H1 (cell line): ENCODE results near the gene ALLC. TPM values are rescaled to one million over a fixed set of nuclear protein-coding genes. Genes with fewer than 3 reads are reported as not detected.

Experiments
- CTCF ChIA-PET: fragments of 300-600 bp; sonication (Branson Sonifier 250); formaldehyde crosslinking; loops from one replicate; lab custom pipeline; 2021; ENCODE audit not compliant: partially characterized antibody; lab: Charles Lee
- POLR2A ChIA-PET: fragments of 300-600 bp; sonication (Branson Sonifier 250); formaldehyde crosslinking; loops from one replicate; lab custom pipeline; 2021; ENCODE audit warnings: inconsistent platforms; ENCODE audit not compliant: partially characterized antibody; lab: Charles Lee
- DNase-seq, 2 experiments: peaks; one replicate each; pipeline versions ENCODE4 v3.0.0 to v3.0.0-alpha.2; 2010 to 2022; ENCODE audit warnings: low spot score in 2 of 2, low read depth in 1 of 2, mixed read lengths in 1 of 2
- FAIRE-seq: peaks from 2 replicates; lab custom pipeline; 2011; peaks lifted over from hg19 to GRCh38; lab: Jason Lieb, UNC
- H2AFZ ChIP-seq: 2 replicates; pipeline ENCODE4 v1.8.1; 2012; ENCODE audit warnings: low read length, inconsistent platforms
- H2AK5ac ChIP-seq: 2 replicates; pipeline ENCODE4 v1.6.1; 2013; ENCODE audit warnings: low read depth, low read length
- H2BK120ac ChIP-seq: replicated peaks from 2 replicates; pipeline ENCODE3; 2013; ENCODE audit warnings: low read depth, low read length, inconsistent platforms
- H2BK12ac ChIP-seq: 2 replicates; pipeline ENCODE4 v1.6.1; 2013; ENCODE audit warnings: low read depth, low read length
- H2BK15ac ChIP-seq: 2 replicates; pipeline ENCODE4 v1.6.1; 2013; ENCODE audit warnings: low read length
- H2BK20ac ChIP-seq: 2 replicates; pipeline ENCODE4 v1.6.1; 2013; ENCODE audit warnings: low read length
- H2BK5ac ChIP-seq: 2 replicates; pipeline ENCODE4 v1.6.1; 2013; ENCODE audit warnings: low read depth, low read length
- H3K14ac ChIP-seq: 2 replicates; pipeline ENCODE4 v1.6.1; 2013; ENCODE audit warnings: inconsistent platforms; ENCODE audit not compliant: insufficient read length
- H3K18ac ChIP-seq: 2 replicates; pipeline ENCODE4 v1.6.1; 2013; ENCODE audit warnings: low read length; ENCODE audit errors: extremely low read depth
- H3K23ac ChIP-seq: 2 replicates; pipeline ENCODE4 v1.6.1; 2013; ENCODE audit warnings: inconsistent platforms; ENCODE audit not compliant: insufficient read length
- H3K23me2 ChIP-seq: 2 replicates; pipeline ENCODE4 v1.6.1; 2013; ENCODE audit warnings: low read depth, low read length
- H3K27ac ChIP-seq: 2 replicates; pipeline ENCODE4 v1.6.1; 2011; ENCODE audit warnings: low read depth, low read length, inconsistent platforms
- H3K27me3 ChIP-seq, 4 experiments: replicated peaks in 1 of 4; 1 replicate in 1 of 4; 2 replicates in 3 of 4; pipeline versions ENCODE4 v1.6.1 to v1.8.1; 2011 to 2013; ENCODE audit warnings: low read length in 3 of 4, mild to moderate bottlenecking in 3 of 4, inconsistent platforms in 2 of 4, mixed read lengths in 2 of 4, moderate library complexity in 1 of 4; ENCODE audit not compliant: control insufficient read depth in 3 of 4, insufficient read depth in 3 of 4; ENCODE audit errors: extremely low read depth in 1 of 4
- H3K36me3 ChIP-seq, 4 experiments: 2 replicates each; pipeline versions ENCODE4 v1.6.1 to v1.8.1; 2011 to 2013; ENCODE audit warnings: mild to moderate bottlenecking in 4 of 4, low read length in 3 of 4, moderate library complexity in 2 of 4, control low read depth in 1 of 4, inconsistent platforms in 1 of 4; ENCODE audit not compliant: insufficient read depth in 4 of 4, control insufficient read depth in 2 of 4
- H3K4ac ChIP-seq: replicated peaks from 2 replicates; pipeline ENCODE3; 2013; ENCODE audit warnings: low read length, low read depth, mixed read lengths, inconsistent platforms; ENCODE audit not compliant: insufficient read length
- H3K4me1 ChIP-seq, 4 experiments: replicated peaks in 1 of 4; 1 replicate in 1 of 4; 2 replicates in 3 of 4; pipeline versions ENCODE4 v1.6.1 to v1.8.1; 2011 to 2013; ENCODE audit warnings: low read length in 3 of 4, inconsistent platforms in 2 of 4, mixed read lengths in 1 of 4; ENCODE audit not compliant: insufficient read depth in 4 of 4, control insufficient read depth in 3 of 4
- H3K4me2 ChIP-seq, 2 experiments: 2 replicates each; pipeline versions ENCODE4 v1.6.1 to v1.8.1; 2011 to 2013; ENCODE audit warnings: low read depth in 2 of 2, low read length in 2 of 2, control low read depth in 1 of 2, inconsistent platforms in 1 of 2, mild to moderate bottlenecking in 1 of 2; ENCODE audit not compliant: insufficient read depth in 1 of 2
- H3K4me3 ChIP-seq, 4 experiments: fragments of 200-600, 300-600 bp in 1 of 4; sonication (generic), shearing (Covaris generic), sonication (Bioruptor Twin) in 1 of 4; 2 replicates each; pipeline versions ENCODE4 v1.5.1 to v1.8.1; 2011 to 2016; ENCODE audit warnings: low read length in 4 of 4, low read depth in 3 of 4, control low read depth in 2 of 4, inconsistent platforms in 2 of 4, mild to moderate bottlenecking in 2 of 4, mixed read lengths in 1 of 4, moderate library complexity in 1 of 4; ENCODE audit not compliant: insufficient read depth in 2 of 4; ENCODE audit errors: extremely low read depth in 1 of 4
- H3K56ac ChIP-seq: replicated peaks from 2 replicates; pipeline ENCODE3; 2013; ENCODE audit warnings: low read depth, mild to moderate bottlenecking, mixed read lengths, low read length, inconsistent platforms; ENCODE audit not compliant: insufficient read length
- H3K79me1 ChIP-seq: 2 replicates; pipeline ENCODE4 v1.6.1; 2013; ENCODE audit warnings: low read depth, low read length, control low read depth
- H3K79me2 ChIP-seq, 2 experiments: 2 replicates each; pipeline versions ENCODE4 v1.6.1 to v1.8.1; 2012 to 2013; ENCODE audit warnings: low read length in 2 of 2, mild to moderate bottlenecking in 2 of 2, inconsistent platforms in 1 of 2; ENCODE audit not compliant: insufficient read depth in 2 of 2, control insufficient read depth in 1 of 2
- H3K9ac ChIP-seq, 4 experiments: replicated peaks in 1 of 4; 1 replicate in 1 of 4; 2 replicates in 3 of 4; pipeline versions ENCODE4 v1.6.1 to v1.8.1; 2011 to 2013; ENCODE audit warnings: low read depth in 3 of 4, low read length in 3 of 4, control low read depth in 2 of 4, mild to moderate bottlenecking in 2 of 4, moderate library complexity in 2 of 4, inconsistent platforms in 1 of 4; ENCODE audit errors: extremely low read depth in 1 of 4
- H3K9me3 ChIP-seq, 2 experiments: 2 replicates each; pipeline versions ENCODE4 v1.6.1 to v1.8.1; 2012 to 2013; ENCODE audit warnings: mild to moderate bottlenecking in 2 of 2, moderate library complexity in 2 of 2, control low read depth in 1 of 2, inconsistent platforms in 1 of 2, low read depth in 1 of 2, low read length in 1 of 2, mixed read lengths in 1 of 2; ENCODE audit not compliant: insufficient read depth in 2 of 2
- H4K20me1 ChIP-seq, 2 experiments: replicated peaks in 1 of 2; 2 replicates each; pipeline versions ENCODE3 to v1.8.1; 2011 to 2013; ENCODE audit warnings: inconsistent platforms in 2 of 2, low read length in 2 of 2, mild to moderate bottlenecking in 1 of 2; ENCODE audit not compliant: insufficient read depth in 2 of 2, control insufficient read depth in 1 of 2
- H4K5ac ChIP-seq: 2 replicates; pipeline ENCODE4 v1.6.1; 2013; ENCODE audit warnings: low read length, low read depth, mixed read lengths, inconsistent platforms; ENCODE audit not compliant: insufficient read length
- H4K8ac ChIP-seq: 2 replicates; pipeline ENCODE4 v1.8.0; 2013; ENCODE audit warnings: mild to moderate bottlenecking, moderate library complexity, low read length, inconsistent platforms; ENCODE audit not compliant: insufficient read depth; ENCODE audit errors: extremely low read depth
- H4K91ac ChIP-seq: replicated peaks from 2 replicates; pipeline ENCODE3; 2013; ENCODE audit warnings: low read length, mixed read lengths, inconsistent platforms; ENCODE audit not compliant: insufficient read length
- RAD21 ChIP-seq, 2 experiments: IDR thresholded peaks in 1 of 2; conservative IDR thresholded peaks in 1 of 2; 2 replicates each; pipeline ENCODE4 v1.6.1; 2011; ENCODE audit warnings: low read depth in 2 of 2, low read length in 2 of 2, improper control_type of control experiment in 1 of 2, inconsistent platforms in 1 of 2, mild to moderate bottlenecking in 1 of 2, moderate library complexity in 1 of 2
- SIX5 ChIP-seq: IDR thresholded peaks from 2 replicates; pipeline ENCODE4 v1.6.1; 2011; ENCODE audit warnings: mild to moderate bottlenecking, low read depth, low read length
- WGBS, 2 experiments: shearing (Covaris generic) in 1 of 2; methylation state at CpG; one replicate each; pipeline versions ENCODE4 v1.1.6 to v1.1.7; 2013 to 2015; ENCODE audit warnings: low lambda C conversion rate in 2 of 2, mixed read lengths in 2 of 2, inconsistent platforms in 1 of 2, low coverage in 1 of 2, missing lambda C conversion rate in 1 of 2; ENCODE audit not compliant: insufficient replicate concordance in 2 of 2, insufficient coverage in 1 of 2, insufficient read length in 1 of 2; ENCODE audit errors: extremely low coverage in 1 of 2, missing lambda C conversion rate in 1 of 2; 5-methylcytosine and 5-hydroxymethylcytosine counted together
- polyA plus RNA-seq, 7 experiments: library from polyadenylated mRNA; depleted of rRNA in 3 of 7; stranded (reverse) in 5 of 7; unstranded in 2 of 7; fragments of >200 nt in 5 of 7; fragments of 200-250 nt in 2 of 7; gene quantifications; 1 replicate in 5 of 7; 2 replicates in 1 of 7; 4 replicates in 1 of 7; pipeline versions ENCODE4 v1.2.1 to v1.2.3, GENCODE V29; 2011 to 2013; ENCODE audit warnings: missing spikeins in 2 of 7, mixed read lengths in 2 of 7
- total RNA-seq: library from RNA; stranded (reverse); fragmentation: NEBNext Ultra II Directional; extraction: Animal tissue kit (Norgen Biotek cat#: 25700); gene quantifications from 2 replicates; pipeline ENCODE4 v1.2.1, GENCODE V29; 2021

ALLC gene
- total and polyA plus RNA-seq, 2 of the 8 experiments (the other 6 are each of a cell fraction or from before 2014, with no cell fraction given) = not detected

DNA sequence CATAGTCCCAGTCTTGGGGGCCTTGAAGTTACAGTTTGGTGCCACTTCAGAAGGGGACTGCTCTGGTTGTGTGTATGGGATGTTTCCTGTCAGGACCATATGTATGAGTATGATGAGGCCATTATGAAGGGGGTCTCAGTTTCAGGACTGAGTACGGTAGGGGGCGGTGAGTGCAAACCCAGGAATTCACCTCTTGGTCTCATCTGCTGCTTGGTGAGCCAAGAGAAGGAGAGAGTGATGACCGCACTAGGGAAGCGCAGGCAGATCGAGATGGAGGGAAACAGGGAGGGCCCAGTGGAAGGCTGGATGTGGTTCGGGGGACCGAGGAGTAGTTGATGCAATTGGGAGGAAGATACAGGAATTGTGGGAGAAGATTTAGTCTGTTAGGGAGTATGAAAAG, 73.8 kb downstream of the ALLC start:
- Histone ChIP-seq H3K27ac (no peak overlapping the region), H3K9ac (no peak overlapping the region), H2AFZ (no peak overlapping the region), H3K23me2 (peaks cover 2% of the 10 kb centered on the region; the same call in 1 of the 2 replicates), H2BK5ac (no peak overlapping the region), H4K20me1 (no peaks in the 10 kb centered on the region), H3K79me2 (no peaks in the 10 kb centered on the region), H3K14ac (no peak overlapping the region), H3K36me3 (no peaks in the 10 kb centered on the region), H2BK120ac (no peak overlapping the region), H4K8ac (no peak overlapping the region), H2BK12ac (no peak overlapping the region), H3K27me3 (no peaks in the 10 kb centered on the region; a peak in 1 of 7 replicates), H3K4me1 (peaks cover 3 to 8% (median 5%) of the 10 kb centered on the region in 4 experiments; a peak in 6 of 7 replicates), H4K91ac (no peak overlapping the region)
- CTCF ChIA-PET = interaction anchor here (1.1 to 10.1 kb wide), 3 partner anchors 8 to 95 kb away, joined by 5 to 79 read pairs (median 46); no protein-coding TSS in a partner anchor
- POLR2A ChIA-PET = no interaction called here
- TF ChIP-seq SIX5 (no peak), RAD21 (IDR thresholded peaks at IDR 0.05 in 1 of 2, conservative IDR thresholded peaks at IDR 0.05 in 1 of 2; ENCODE audit: low read depth in 2 of 2, low read length in 2 of 2) (0 out of 4 replicates have a peak, but pooled peaks of 1 of the 2 experiments have one; percentile 1)
- TF ChIP-seq, all 59 proteins: peak for 1
- Histone ChIP-seq H3K4ac (no peak overlapping the region), H3K4me3 (no peak overlapping the region), H3K23ac (no peak overlapping the region), H3K79me1 (no peaks in the 10 kb centered on the region), H2BK20ac (no peak overlapping the region), H3K18ac (no peak overlapping the region), H3K9me3 (no peaks in the 10 kb centered on the region), H3K56ac (no peak overlapping the region), H2BK15ac (no peak overlapping the region), H2AK5ac (no peak overlapping the region), H4K5ac (no peak overlapping the region), H3K4me2 (no peak overlapping the region)
- FAIRE-seq (no peak), DNase-seq (no peak)
- 93% methylated on average over 7 of the region's 7 CpGs; no CpG with 5 or more reads in 1 of the 2 experiments for WGBS, 2 experiments
